Ectodermal cell (in vitro differentiated cells): ENCODE results near the gene LAMB1.
"Not testable (repeated sequence)": the region's sequence is repeated elsewhere in the genome, so short reads cannot be mapped to it uniquely, and the experiment has no call there.

Source experiments
- H3K27ac ChIP-seq: 2 replicates; pipeline ENCODE4 v1.7.0; 2013; ENCODE audit warnings: mild to moderate bottlenecking, low read depth, low read length; ENCODE audit not compliant: insufficient read depth, poor library complexity, severe bottlenecking
- H3K27me3 ChIP-seq: 2 replicates; pipeline ENCODE4 v1.7.0; 2013; ENCODE audit warnings: mild to moderate bottlenecking, low read length; ENCODE audit not compliant: insufficient read depth, control insufficient read depth, poor library complexity, severe bottlenecking
- H3K36me3 ChIP-seq: one replicate; pipeline ENCODE4 v1.7.0; 2013; ENCODE audit warnings: low read length; ENCODE audit not compliant: control insufficient read depth, insufficient read depth
- H3K4me1 ChIP-seq: one replicate; pipeline ENCODE4 v1.7.0; 2013; ENCODE audit warnings: low read length; ENCODE audit not compliant: control insufficient read depth, insufficient read depth
- H3K4me3 ChIP-seq: 2 replicates; pipeline ENCODE4 v1.7.0; 2013; ENCODE audit warnings: low read depth, low read length, control low read depth; ENCODE audit not compliant: insufficient read depth
- H3K9me3 ChIP-seq: 2 replicates; pipeline ENCODE4 v1.7.0; 2013; ENCODE audit warnings: mild to moderate bottlenecking, low read length, moderate library complexity; ENCODE audit not compliant: control insufficient read depth
- WGBS, 2 experiments: methylation state at CpG; one replicate each; pipeline ENCODE4 v1.1.7; 2013; ENCODE audit warnings: missing lambda C conversion rate in 2 of 2; 5-methylcytosine and 5-hydroxymethylcytosine counted together

LAMB1 gene

DNA sequence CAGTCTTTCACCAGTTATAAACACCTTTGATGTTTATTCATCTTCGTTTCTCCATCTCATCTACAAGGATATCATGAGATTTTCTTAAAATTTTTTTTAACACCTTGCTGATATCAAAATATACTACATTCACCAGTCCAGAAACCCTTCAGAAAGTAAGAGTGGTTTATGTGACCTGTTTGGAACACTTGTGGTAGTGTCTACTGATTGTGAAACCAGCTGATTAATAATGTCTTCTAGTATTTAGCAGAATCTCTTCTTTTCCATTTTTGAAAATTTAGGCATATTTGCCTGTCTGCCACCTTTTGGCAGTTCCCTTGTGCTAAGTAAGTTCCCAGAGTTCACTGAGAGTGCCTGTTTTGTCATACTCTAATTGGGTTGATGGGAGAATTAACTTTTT lies 93.5 kb downstream of the LAMB1 start:
- peaks cover 35% of the 10 kb centered on the region for H3K36me3 ChIP-seq
- H3K27ac ChIP-seq, result no peak overlapping the region
- no peak overlapping the region for H3K4me3 ChIP-seq
- H3K4me1 ChIP-seq, result no peaks in the 10 kb centered on the region
- H3K27me3 ChIP-seq, result no peaks in the 10 kb centered on the region
- 92 to 95% methylated on average over 1 of the region's 1 CpG for whole genome bisulfite sequencing, 2 experiments
- H3K9me3 ChIP-seq, result no peaks in the 10 kb centered on the region

DNA sequence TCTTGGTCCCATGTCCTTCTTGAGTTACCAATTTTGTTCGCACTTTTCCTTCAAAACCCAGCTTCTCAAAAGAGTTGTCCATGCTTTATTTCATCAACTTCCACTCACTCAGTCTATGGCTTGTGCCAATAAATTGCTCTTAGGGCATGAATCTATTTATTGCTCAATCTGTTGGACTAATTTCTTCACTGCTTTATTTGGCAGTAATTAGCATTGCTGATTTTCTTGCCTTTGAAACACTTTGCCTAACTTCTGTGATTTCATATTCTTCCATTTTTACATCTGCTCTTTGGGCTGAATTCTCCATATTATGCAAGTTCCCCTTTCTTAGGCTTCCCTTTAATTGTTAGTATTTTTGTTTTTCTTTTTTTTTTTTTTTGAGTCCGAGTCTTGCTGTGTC lies 95.2 kb downstream of the LAMB1 start:
- Histone ChIP-seq H3K4me1 (no peaks in the 10 kb centered on the region), H3K36me3 (peaks cover 40% of the 10 kb centered on the region), H3K9me3 (no peaks in the 10 kb centered on the region), H3K4me3 (no peak overlapping the region), H3K27ac (no peak overlapping the region), H3K27me3 (no peaks in the 10 kb centered on the region)
- 92 to 98% methylated on average over 2 of the region's 2 CpGs for WGBS, 2 experiments

DNA sequence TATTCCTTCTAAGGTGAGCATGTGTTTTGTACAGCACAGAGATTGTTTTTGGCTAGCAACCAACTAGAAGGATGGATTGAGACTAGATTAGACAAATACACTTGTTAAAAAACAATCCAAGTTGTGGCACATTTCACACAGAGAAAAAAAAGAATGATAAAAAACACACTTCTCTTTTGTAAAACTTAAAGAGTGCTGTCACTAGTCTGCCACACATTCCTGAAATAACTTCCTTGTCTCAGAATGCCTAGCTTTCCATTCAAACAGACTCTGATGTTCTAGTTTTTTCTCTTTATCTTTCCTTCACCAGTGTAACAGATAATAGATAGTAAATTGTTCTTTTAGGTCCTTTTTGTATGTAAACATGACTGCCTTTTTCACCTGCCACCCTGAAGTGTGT lies 100.6 kb downstream of the LAMB1 start:
- Histone ChIP-seq H3K36me3 (peaks cover 29% of the 10 kb centered on the region), H3K27me3 (no peaks in the 10 kb centered on the region), H3K4me1 (peaks cover 8% of the 10 kb centered on the region), H3K27ac (peak overlapping the region; percentile 46), H3K9me3 (no peaks in the 10 kb centered on the region), H3K4me3 (no peak overlapping the region)

DNA sequence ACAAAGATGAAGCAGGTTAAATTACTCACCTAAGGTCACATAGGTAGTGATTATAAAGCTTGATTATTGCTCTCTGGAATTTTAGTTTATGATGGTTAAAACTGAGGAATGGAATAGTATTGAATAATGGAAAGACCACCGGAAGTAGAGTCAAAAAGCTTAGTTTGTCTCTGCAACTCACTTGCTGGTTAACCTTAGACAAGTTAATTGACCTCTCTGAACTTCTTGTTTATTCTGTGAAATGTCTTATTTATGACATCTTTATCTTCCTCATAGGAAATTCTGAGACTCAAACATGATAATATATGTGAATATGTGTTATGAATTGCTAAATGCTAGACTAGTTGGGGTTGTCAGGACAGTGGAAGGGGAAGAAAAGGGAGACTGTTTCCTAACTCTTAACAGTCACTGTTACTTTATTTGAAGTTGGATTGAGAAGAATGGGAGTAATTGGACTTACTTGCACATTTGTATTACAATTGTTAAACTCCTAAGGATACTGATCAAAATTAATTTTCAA lies 102.4 kb downstream of the LAMB1 start:
- WGBS, 2 experiments, result 85 to 100% methylated on average over 1 of the region's 1 CpG
- peaks cover 19% of the 10 kb centered on the region for H3K36me3 ChIP-seq
- H3K9me3 ChIP-seq, result no peaks in the 10 kb centered on the region
- H3K27me3 ChIP-seq, result no peaks in the 10 kb centered on the region
- peaks cover 8% of the 10 kb centered on the region for H3K4me1 ChIP-seq
- H3K4me3 ChIP-seq, result no peak overlapping the region
- H3K27ac ChIP-seq, result no peak overlapping the region

DNA sequence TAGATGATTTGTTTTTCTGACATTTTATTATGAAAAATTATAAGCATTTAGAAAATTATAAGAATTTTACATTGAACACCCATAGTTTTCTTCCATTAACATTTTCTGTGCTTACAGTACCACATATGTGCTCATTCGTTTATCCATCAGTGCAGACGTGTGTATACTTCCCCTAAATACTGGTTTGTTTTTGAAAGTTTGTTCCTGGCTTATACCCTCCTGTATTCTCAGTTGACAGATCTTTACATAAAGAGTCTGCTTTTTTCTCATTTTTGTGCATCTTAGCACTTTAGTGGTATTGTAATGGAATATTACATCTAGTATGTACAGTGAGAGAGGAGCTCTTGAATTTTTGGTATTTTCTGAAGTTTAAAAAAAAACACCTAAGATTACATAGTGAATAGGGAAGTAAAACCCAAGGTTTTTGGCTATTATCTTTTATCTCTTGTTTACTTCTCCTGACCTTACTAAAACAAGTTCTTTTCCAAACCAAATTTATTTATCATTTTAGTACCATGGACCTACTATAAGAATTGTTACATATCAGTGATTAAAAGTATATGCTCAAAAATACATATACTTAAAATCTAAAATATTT lies 103.9 kb downstream of the LAMB1 start:
- Histone ChIP-seq H3K9me3 (no peaks in the 10 kb centered on the region), H3K36me3 (peaks cover 24% of the 10 kb centered on the region), H3K27me3 (no peaks in the 10 kb centered on the region), H3K27ac (no peak overlapping the region), H3K4me3 (no peak overlapping the region), H3K4me1 (peaks cover 8% of the 10 kb centered on the region)
- 92 to 100% methylated on average over 2 of the region's 2 CpGs for WGBS, 2 experiments

DNA sequence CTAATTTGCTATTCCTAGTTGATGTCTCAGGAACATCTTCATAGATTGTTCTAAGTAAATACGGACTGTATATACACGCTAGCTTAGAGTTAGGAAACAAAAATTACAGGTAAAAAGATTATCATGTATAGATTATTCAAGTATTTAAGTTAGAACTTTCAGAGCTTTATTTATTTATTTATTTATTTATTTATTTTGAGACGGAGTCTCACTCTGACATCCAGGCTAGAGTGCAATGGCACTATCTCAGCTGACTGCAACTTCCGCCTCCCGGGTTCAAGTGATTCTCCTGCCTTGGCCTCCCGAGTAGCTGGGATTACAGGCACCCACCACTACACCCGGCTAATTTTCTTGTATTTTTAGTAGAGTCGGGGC lies 110.6 kb downstream of the LAMB1 start:
- peak overlapping the region; percentile 51 for H3K4me3 ChIP-seq
- not testable (repeated sequence) for H3K9me3 ChIP-seq, H3K4me1 ChIP-seq, H3K27ac ChIP-seq, H3K27me3 ChIP-seq
- H3K36me3 ChIP-seq, result peaks cover 11% of the 10 kb centered on the region
- WGBS, 2 experiments, result 93 to 94% methylated on average over 6 to 8 of the region's 8 CpGs

DNA sequence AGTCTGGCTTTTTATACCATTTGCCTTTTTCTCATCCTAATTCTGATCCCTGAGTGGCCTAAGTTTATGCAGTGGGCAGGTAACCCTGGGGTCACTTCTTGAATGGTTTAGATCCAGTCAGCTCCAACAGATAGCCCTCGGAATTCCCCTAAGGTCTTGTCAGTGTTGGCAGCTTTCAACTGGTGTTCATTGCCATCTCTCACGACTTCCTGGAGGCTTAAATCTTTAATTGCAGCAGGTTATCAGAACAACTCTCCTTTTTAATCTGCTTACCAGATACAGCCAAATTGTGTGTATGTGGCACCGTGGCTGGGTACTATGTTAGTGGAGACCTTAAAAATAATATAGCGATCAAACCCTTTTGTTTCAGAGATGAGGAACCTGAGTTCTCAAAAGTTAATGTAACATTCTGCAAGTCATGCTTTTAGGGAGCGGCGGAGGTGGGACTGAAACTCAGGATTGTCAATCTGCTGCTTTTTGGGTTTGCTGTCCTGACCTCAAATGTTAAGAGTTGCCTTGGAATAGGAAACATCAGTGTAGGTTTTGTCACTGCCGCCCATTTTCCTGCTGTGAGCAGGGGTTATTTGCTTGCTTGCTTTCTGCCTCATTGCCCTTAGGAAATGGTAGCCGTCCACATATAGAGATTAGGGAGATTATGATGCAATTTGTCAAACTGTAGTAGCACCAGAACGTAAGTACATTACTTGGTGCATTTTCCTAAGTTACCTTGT lies 111.2 kb downstream of the LAMB1 start:
- peaks cover 3% of the 10 kb centered on the region for H3K4me1 ChIP-seq
- peaks cover 8% of the 10 kb centered on the region for H3K36me3 ChIP-seq
- WGBS, 2 experiments, result 71 to 73% methylated on average over 9 of the region's 9 CpGs
- no peaks in the 10 kb centered on the region for H3K9me3 ChIP-seq
- peak overlapping the region; percentile 51 for H3K4me3 ChIP-seq
- H3K27ac ChIP-seq, result no peak overlapping the region
- H3K27me3 ChIP-seq, result no peaks in the 10 kb centered on the region

DNA sequence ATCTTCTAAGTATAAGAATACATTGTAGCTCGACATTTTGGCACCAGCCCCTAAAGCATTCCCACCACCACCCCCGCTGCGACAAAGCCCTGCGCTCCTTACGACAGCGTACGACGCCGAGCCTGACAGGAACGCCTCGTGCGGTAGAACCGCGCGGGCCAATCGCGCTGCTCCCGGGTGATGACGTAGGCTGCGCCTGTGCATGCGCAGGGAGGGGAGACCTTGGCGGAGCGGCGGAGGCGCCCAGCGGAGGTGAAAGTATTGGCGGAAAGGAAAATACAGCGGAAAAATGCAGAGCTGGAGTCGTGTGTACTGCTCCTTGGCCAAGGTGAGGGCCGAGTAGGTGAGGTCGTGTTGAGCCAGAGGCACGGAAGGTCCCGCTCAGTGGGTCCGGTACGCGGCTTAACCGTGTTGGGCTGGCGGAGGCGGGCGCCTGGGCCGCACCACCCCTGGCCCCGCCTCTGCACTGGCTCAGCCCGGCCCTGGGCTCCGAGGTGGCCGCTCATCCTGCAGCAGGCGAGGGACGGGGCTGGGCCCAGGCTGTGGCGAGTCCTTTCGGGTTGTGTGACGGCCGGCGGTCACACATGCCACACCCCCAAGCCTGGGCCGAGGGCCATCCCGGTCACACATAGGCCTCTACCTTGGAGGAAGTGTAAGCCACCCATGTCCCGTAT lies 111.9 kb downstream of the LAMB1 start, which contains the start of gene DLD:
TSS of gene DLD (plus strand) at position 222 of the 674 bp plus-strand sequence. CDS start at position 290, 68 bp downstream.
- Histone ChIP-seq H3K27me3 (no peaks in the 10 kb centered on the region), H3K36me3 (peaks cover 8% of the 10 kb centered on the region), H3K4me3 (peak within 1 kb of the TSS; percentile 51), H3K27ac (peak within 1 kb of the TSS; percentile 56), H3K9me3 (no peaks in the 10 kb centered on the region), H3K4me1 (peaks cover 3% of the 10 kb centered on the region)
- WGBS, 2 experiments, result 0 to 1% methylated on average over 55 of the region's 55 CpGs

DNA sequence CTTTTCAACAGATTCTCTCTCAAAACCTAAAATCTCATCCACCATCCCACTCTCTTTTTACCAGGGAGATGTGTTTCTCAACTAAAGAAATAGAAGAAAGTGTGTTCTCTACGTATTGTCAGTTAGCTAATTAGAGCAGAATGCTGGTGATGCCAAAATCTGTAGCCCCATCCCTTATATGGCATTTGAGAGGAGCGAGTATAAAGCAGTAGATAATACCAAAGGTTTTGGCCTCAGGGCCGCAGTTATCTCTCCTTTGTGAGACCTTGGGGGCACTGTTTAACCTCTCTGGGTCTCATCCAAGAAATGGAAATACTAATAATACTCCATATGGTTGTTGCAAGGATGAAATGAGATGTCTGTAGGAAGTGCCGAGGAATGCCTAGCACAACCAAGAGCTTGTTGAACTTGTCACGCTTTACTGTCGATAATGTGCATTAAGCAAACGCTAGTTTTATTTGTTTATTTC lies 112.4 kb downstream of the LAMB1 start:
- peaks cover 3% of the 10 kb centered on the region for H3K4me1 ChIP-seq
- no peaks in the 10 kb centered on the region for H3K27me3 ChIP-seq
- peaks cover 8% of the 10 kb centered on the region for H3K36me3 ChIP-seq
- WGBS, 2 experiments, result 34 to 41% methylated on average over 5 to 7 of the region's 7 CpGs
- H3K4me3 ChIP-seq, result peak overlapping the region; percentile 51
- H3K9me3 ChIP-seq, result no peaks in the 10 kb centered on the region
- H3K27ac ChIP-seq, result no peak overlapping the region

DNA sequence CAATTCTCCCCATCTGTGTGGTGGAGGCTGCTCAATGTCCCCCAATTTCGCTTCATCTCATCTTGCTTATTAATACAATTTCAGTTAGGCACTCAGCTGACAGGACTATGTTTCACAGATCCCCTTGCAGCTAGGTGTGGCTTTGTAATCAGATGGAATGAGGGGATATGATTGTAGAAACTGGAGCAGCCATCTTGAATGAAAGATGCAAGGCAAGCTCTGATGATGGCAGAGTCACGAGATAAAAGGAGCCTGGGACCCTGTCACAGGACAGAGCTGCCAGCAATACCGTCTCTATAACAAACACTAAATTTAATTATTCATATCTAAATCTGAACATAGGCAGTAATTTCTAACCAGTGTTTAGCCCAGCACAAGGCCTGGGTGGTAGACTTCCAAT lies 113.0 kb downstream of the LAMB1 start:
- Histone ChIP-seq H3K27ac (no peak overlapping the region), H3K36me3 (peaks cover 7% of the 10 kb centered on the region), H3K4me3 (no peak overlapping the region), H3K27me3 (no peaks in the 10 kb centered on the region), H3K9me3 (no peaks in the 10 kb centered on the region), H3K4me1 (peaks cover 3% of the 10 kb centered on the region)
- 90 to 100% methylated on average over 2 to 3 of the region's 3 CpGs for WGBS, 2 experiments
